HepG2 (cell line): ENCODE data around the gene SKI. TPM values are rescaled to one million over a fixed set of nuclear protein-coding genes. Genes with fewer than 3 reads are reported as not detected.

Experiments
- ATAC-seq: fragments of 200-7000 bp; cut with Tn5 transposase; 3 replicates; pipeline ENCODE4 v1.9.1; 2020; ENCODE audit warnings: mild to moderate bottlenecking, moderate library complexity
- BruUV-seq: library from RNA; stranded (reverse); fragments of 400-500 nt; replicated peaks from 2 replicates; lab custom pipeline; 2021; lab: Mats Ljungman, UMichigan
- CTCF ChIA-PET: fragments of 300-600 bp; formaldehyde crosslinking; extraction: SDS; loops from one replicate; lab custom pipeline; 2021; ENCODE audit warnings: low total read pairs, inconsistent platforms, low intra/inter-chr PET ratio; lab: Yijun Ruan, JAX
- POLR2A ChIA-PET: fragments of 350-600 bp; sonication (Branson Sonifier 250); formaldehyde crosslinking; loops from one replicate; lab custom pipeline; 2020; ENCODE audit warnings: antibody characterized with exemption, inconsistent platforms; lab: Yijun Ruan, JAX
- DNase-seq: peaks from one replicate; pipeline ENCODE4 v3.0.0-alpha.2; 2015; ENCODE audit warnings: low spot score
- FAIRE-seq: peaks from 3 replicates; lab custom pipeline; 2011; peaks lifted over from hg19 to GRCh38; lab: Jason Lieb, UNC
- H2AFZ ChIP-seq: one replicate; pipeline ENCODE4 v1.6.1; 2011; ENCODE audit warnings: low read length, inconsistent platforms
- H3K27ac ChIP-seq: fragments of 300-600 bp; 3 replicates; pipeline ENCODE4 v1.8.0; 2011; ENCODE audit warnings: mixed run types, mild to moderate bottlenecking, mixed read lengths, low read length, inconsistent platforms; ENCODE audit not compliant: insufficient read depth; ENCODE audit errors: extremely low read length
- H3K27me3 ChIP-seq, 2 experiments: fragments of 200-600 bp in 1 of 2; 2 replicates in 1 of 2; 3 replicates in 1 of 2; pipeline versions ENCODE4 v1.6.0 to v1.8.0; 2011; ENCODE audit warnings: low read length in 2 of 2, mild to moderate bottlenecking in 2 of 2, moderate library complexity in 2 of 2, inconsistent platforms in 1 of 2; ENCODE audit not compliant: insufficient read depth in 2 of 2, control insufficient read depth in 1 of 2
- H3K36me3 ChIP-seq, 2 experiments: fragments of 200-600 bp in 1 of 2; replicated peaks in 1 of 2; 2 replicates in 1 of 2; 3 replicates in 1 of 2; pipeline versions ENCODE4 v1.5.1 to v1.8.0; 2011; ENCODE audit warnings: low read length in 2 of 2, inconsistent platforms in 1 of 2; ENCODE audit not compliant: insufficient read depth in 2 of 2, control insufficient read depth in 1 of 2
- H3K4me1 ChIP-seq: 2 replicates; pipeline ENCODE4 v1.5.1; 2012; ENCODE audit warnings: low read length, inconsistent platforms; ENCODE audit not compliant: insufficient read depth
- H3K4me2 ChIP-seq: 2 replicates; pipeline ENCODE4 v1.6.0; 2011; ENCODE audit warnings: low read depth, low read length, inconsistent platforms
- H3K4me3 ChIP-seq, 3 experiments: fragments of 200-600 bp in 1 of 3; sonication (generic), shearing (Covaris generic) in 1 of 3; replicated peaks in 1 of 3; 2 replicates each; pipeline ENCODE4 v1.5.1; 2011 to 2016; ENCODE audit warnings: low read length in 3 of 3, inconsistent platforms in 2 of 3, low read depth in 2 of 3, mild to moderate bottlenecking in 2 of 3, control low read depth in 1 of 3, mixed read lengths in 1 of 3; ENCODE audit not compliant: insufficient read depth in 1 of 3
- H3K79me2 ChIP-seq: one replicate; pipeline ENCODE4 v1.6.1; 2011; ENCODE audit warnings: low read length, inconsistent platforms; ENCODE audit not compliant: insufficient read depth
- H3K9ac ChIP-seq: 2 replicates; pipeline ENCODE4 v1.6.0; 2011; ENCODE audit warnings: mild to moderate bottlenecking, low read depth, low read length, inconsistent platforms; ENCODE audit not compliant: insufficient read depth
- H3K9me3 ChIP-seq: 2 replicates; pipeline ENCODE4 v1.5.1; 2012; ENCODE audit warnings: mild to moderate bottlenecking, low read length
- H4K20me1 ChIP-seq: 2 replicates; pipeline ENCODE4 v1.6.0; 2011; ENCODE audit warnings: inconsistent platforms, mild to moderate bottlenecking, low read length, moderate library complexity; ENCODE audit not compliant: insufficient read depth
- AKAP8 ChIP-seq: sonication (generic); formaldehyde crosslinking; IDR thresholded peaks from 2 replicates; pipeline ENCODE4 v1.5.1; 2020; ENCODE audit warnings: mild to moderate bottlenecking, missing genetic modification reagents
- CHD4 ChIP-seq: fragments of 200-600 bp; sonication (generic); IDR thresholded peaks from 2 replicates; pipeline ENCODE4 v1.7.0; 2017; ENCODE audit warnings: mild to moderate bottlenecking, low read length, borderline replicate concordance
- FOXP4 ChIP-seq: sonication (generic); formaldehyde crosslinking; IDR thresholded peaks from 2 replicates; pipeline ENCODE4 v1.4.0; 2020; ENCODE audit warnings: missing genetic modification reagents
- JARID2 ChIP-seq: sonication (generic); formaldehyde crosslinking; IDR thresholded peaks from 2 replicates; pipeline ENCODE4 v1.8.1; 2023; ENCODE audit warnings: missing genetic modification reagents, inconsistent platforms; ENCODE audit not compliant: insufficient replicate concordance
- MXI1 ChIP-seq: IDR thresholded peaks from 3 replicates; pipeline ENCODE4 v1.6.1; 2012; ENCODE audit warnings: low read depth, low read length, inconsistent platforms, borderline replicate concordance
- NFATC3 ChIP-seq: sonication (generic); formaldehyde crosslinking; IDR thresholded peaks from 2 replicates; pipeline ENCODE4 v1.5.1; 2020; ENCODE audit warnings: mild to moderate bottlenecking, missing genetic modification reagents
- PRDM15 ChIP-seq: sonication (generic); formaldehyde crosslinking; IDR thresholded peaks from 2 replicates; pipeline ENCODE4 v1.4.0; 2020; ENCODE audit warnings: missing genetic modification reagents
- SCMH1 ChIP-seq: sonication (generic); formaldehyde crosslinking; IDR thresholded peaks from 2 replicates; pipeline ENCODE4 v1.9.0; 2021; ENCODE audit warnings: missing genetic modification reagents, mild to moderate bottlenecking, borderline replicate concordance
- YEATS4 ChIP-seq: sonication (generic); formaldehyde crosslinking; IDR thresholded peaks from 2 replicates; pipeline ENCODE4 v1.4.0; 2020; ENCODE audit warnings: missing genetic modification reagents, borderline replicate concordance
- ZBTB42 ChIP-seq: sonication (generic); formaldehyde crosslinking; IDR thresholded peaks from 2 replicates; pipeline ENCODE4 v1.5.0; 2020; ENCODE audit warnings: mild to moderate bottlenecking, missing genetic modification reagents
- ZNF256 ChIP-seq: sonication (generic); formaldehyde crosslinking; conservative IDR thresholded peaks from 2 replicates; pipeline ENCODE4 v1.4.0; 2020; ENCODE audit warnings: missing genetic modification reagents
- ZNF274 ChIP-seq: sonication (generic); formaldehyde crosslinking; IDR thresholded peaks from 2 replicates; pipeline ENCODE4 v1.5.1; 2020; ENCODE audit warnings: mild to moderate bottlenecking, missing genetic modification reagents
- ZNF451 ChIP-seq: sonication (generic); formaldehyde crosslinking; IDR thresholded peaks from 2 replicates; pipeline ENCODE4 v1.5.0; 2020; ENCODE audit warnings: mild to moderate bottlenecking, missing genetic modification reagents
- ZNF567 ChIP-seq: sonication (generic); formaldehyde crosslinking; IDR thresholded peaks from 2 replicates; pipeline ENCODE4 v1.8.1; 2023; ENCODE audit warnings: mild to moderate bottlenecking, missing genetic modification reagents, borderline replicate concordance
- ZNF589 ChIP-seq: sonication (generic); formaldehyde crosslinking; conservative IDR thresholded peaks from 2 replicates; pipeline ENCODE4 v1.8.0; 2022; ENCODE audit warnings: mild to moderate bottlenecking, moderate library complexity, missing genetic modification reagents
- ZNF704 ChIP-seq: sonication (generic); formaldehyde crosslinking; IDR thresholded peaks from 2 replicates; pipeline ENCODE4 v1.8.1; 2023; ENCODE audit warnings: mild to moderate bottlenecking, inconsistent platforms, moderate library complexity, missing genetic modification reagents, borderline replicate concordance
- WGBS: methylation state at CpG from one replicate; pipeline ENCODE4 v1.1.6; 2017; ENCODE audit warnings: low lambda C conversion rate; 5-methylcytosine and 5-hydroxymethylcytosine counted together
- in situ Hi-C: cut with HindIII; loops from 2 replicates; pipeline ENCODE4 v1.10.0; 2017; ENCODE audit warnings: low pct_unique_long_range_greater_than_20kb; ENCODE audit not compliant: extremely low pct_ligation_motif_present
- intact Hi-C: fragments of 100-400 bp; cut with micrococcal nuclease; formaldehyde crosslinking; loops from one replicate; pipeline ENCODE4 v1.10.0; 2022; ENCODE audit not compliant: unreplicated experiment
- polyA plus RNA-seq, 8 experiments: library from polyadenylated mRNA; depleted of rRNA in 3 of 8; stranded (reverse) in 7 of 8; unstranded in 1 of 8; fragments of >200 nt; fragmentation: Illumina TruSeq in 4 of 8; extraction: Trizol in 4 of 8; gene quantifications; 2 replicates each; pipeline versions ENCODE4 v1.2.1 to v1.2.3, GENCODE V29; 2011 to 2016; ENCODE audit warnings: low read depth in 4 of 8, missing spikeins in 1 of 8, mixed read lengths in 1 of 8; ENCODE audit not compliant: insufficient read depth in 1 of 8
- total RNA-seq, 5 experiments: library from RNA; depleted of rRNA; stranded (reverse); fragments of >200 nt; fragmentation: Illumina TruSeq; extraction: Trizol; gene quantifications; 2 replicates each; pipeline ENCODE4 v1.2.3, GENCODE V29; 2016; ENCODE audit warnings: low read depth in 1 of 5

Gene SKI
- total and polyA plus RNA-seq, 2 of the 13 experiments (the other 11 are each of a cell fraction or from before 2014, with no cell fraction given) = 4.7 to 6.9 TPM

GRCh38 chr1:2303781-2304180 lies 75.7 kb downstream of the SKI start:
- FAIRE-seq (no peak), ATAC-seq (no peak), DNase-seq (no peak)
- Histone ChIP-seq H3K4me1 (peaks cover 9% of the 10 kb centered on the region), H3K27me3 (no peaks in the 10 kb centered on the region), H3K4me2 (no peak overlapping the region), H2AFZ (no peak overlapping the region), H3K9ac (no peak overlapping the region), H3K9me3 (no peaks in the 10 kb centered on the region), H3K27ac (no peak overlapping the region), H3K36me3 (peaks cover 16 to 56% of the 10 kb centered on the region in 2 experiments; a peak in 4 of 5 replicates), H4K20me1 (peaks cover 26% of the 10 kb centered on the region), H3K4me3 (no peak overlapping the region), H3K79me2 (peaks cover 24% of the 10 kb centered on the region)
- CTCF ChIA-PET = no interaction called here
- TF ChIP-seq FOXP4 = no peak
- TF ChIP-seq ZNF451 = no peak
- no peak for TF ChIP-seq ZNF256 (CRISPR knock-in tag)
- no peak for TF ChIP-seq ZNF274 (CRISPR knock-in tag)
- no peak for TF ChIP-seq NFATC3
- no peak for TF ChIP-seq YEATS4
- no peak for TF ChIP-seq JARID2
- TF ChIP-seq SCMH1 = no peak
- no peak for TF ChIP-seq ZNF567
- no peak for TF ChIP-seq ZBTB42 (CRISPR knock-in tag)
- TF ChIP-seq ZNF589 (CRISPR knock-in tag) = no peak
- no peak for TF ChIP-seq CHD4
- no peak for TF ChIP-seq AKAP8
- no peak for TF ChIP-seq ZNF704 (CRISPR knock-in tag)
- no peak for TF ChIP-seq PRDM15 (CRISPR knock-in tag)
- no peak for TF ChIP-seq MXI1
- in situ Hi-C loops (no loop called here), intact Hi-C loops (no loop called here)
- BruUV-seq = no TSS peak
- over 99% methylated on average over 26 of the region's 26 CpGs for WGBS
- POLR2A ChIA-PET = no interaction called here
